NCI-H1436 (cell line): ENCODE results near the gene FLYWCH2.
A peak's percentile ranks its signal among the peaks of the same experiment; 100 is the strongest.

Experiments used
- DNase-seq: peaks from one replicate; lab custom pipeline; 2025; lab: John Stamatoyannopoulos, UW

Gene FLYWCH2

DNA sequence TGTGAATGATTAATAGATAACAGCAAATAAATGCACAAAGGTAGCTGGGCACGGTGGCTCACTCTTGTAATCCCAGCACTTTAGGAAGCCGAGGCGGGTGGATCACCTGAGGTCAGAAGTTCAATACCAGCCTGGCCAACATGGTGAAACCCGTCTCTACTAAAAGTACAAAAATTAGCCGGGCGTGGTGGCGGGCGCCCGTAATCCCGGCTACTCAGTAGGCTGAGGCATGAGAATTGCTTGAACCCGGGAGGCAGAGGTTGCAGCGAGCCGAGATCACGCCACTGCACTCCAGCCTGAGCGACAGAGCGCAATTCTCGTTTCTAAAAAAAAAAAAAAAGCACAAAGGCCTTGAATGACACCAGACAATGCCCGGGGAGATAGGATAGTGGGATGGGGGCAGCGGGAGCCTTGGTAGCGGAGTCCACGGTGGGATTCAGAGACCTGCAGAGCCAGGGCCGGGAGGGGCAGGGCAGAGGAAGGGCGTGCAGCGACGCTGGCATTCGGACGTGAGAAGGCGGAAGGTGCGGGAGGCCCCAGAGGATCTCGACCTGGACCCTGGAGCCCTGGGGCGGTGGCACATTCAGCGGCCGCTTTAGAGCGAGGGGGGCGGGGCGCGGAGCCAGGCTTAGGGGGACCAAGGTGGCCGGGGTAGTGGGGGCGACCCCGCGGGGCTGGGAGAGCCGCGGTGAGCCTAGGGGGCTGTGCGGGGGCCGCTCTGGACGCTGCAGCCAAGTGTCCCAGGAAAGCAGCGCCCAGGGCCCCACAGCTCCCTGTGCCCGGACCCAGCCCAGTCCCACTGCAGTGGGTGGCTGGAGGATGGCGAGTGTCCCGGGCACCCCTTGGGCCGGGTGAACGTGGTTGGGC, 999 bp upstream of the FLYWCH2 start:
- no peak for DNase-seq

DNA sequence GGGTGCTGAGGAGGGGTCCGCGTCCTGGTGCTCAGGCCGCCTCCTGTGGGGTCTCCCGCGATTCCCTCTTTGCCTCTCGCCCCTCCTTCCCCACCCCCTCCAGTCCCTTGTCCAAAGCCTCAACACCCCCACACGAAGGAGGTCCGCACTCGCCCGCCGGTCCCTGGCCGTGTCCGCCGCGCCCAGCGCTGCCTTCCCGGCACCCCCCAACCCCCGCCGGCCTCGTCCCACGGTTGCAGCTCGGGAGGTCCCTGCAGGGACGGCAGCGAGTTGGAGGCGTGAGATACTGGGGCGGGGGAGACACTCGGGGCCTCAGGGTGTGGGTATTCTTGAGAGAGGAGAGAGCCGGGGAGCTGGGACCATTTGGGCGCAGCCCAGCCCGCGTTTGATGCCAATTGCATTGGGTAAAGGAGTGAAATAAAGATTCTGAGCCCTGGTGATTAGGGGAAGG, 468 bp downstream of the FLYWCH2 start:
- DNase-seq = no peak

DNA sequence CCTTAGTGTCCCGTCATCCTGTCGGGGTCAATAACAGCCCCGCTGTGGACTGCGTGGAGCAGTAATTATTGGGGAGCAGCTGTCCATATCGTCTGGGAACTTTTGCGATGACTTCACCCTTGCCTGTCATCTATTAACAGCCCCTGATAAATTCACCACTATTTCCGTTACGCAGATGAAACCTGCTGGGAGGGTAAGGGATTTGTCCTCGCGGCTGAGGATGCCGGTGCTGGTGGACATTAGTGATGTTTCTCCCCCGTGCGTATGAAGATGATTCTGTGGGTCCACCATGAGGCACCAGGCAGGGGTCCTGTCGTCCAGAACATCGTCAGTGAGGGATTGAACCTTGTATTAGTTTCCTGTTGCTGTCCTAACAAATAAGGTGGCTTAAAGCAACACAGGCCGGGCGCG, 1.0 kb downstream of the FLYWCH2 start:
- DNase-seq = no peak

DNA sequence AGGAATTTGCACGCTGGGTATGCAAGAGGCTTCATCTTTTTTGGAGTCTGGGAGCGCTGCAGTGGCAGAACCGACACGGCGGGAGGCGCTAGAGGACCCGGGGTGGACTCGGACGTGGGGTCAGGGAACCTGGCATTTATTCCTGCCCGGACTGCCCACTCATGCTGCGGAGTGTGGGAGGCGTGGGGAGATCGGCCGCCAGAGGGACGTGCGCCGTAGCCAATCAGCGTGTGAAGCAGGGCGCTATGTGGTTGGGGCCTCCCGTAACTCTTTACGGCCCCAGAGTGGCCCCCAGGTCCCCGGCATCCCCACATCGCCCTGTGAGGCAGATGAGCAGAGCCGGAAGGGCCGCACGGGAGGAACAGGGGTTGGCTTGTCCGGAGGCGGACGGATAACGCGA, 11.2 kb downstream of the FLYWCH2 start:
- DNase-seq = no peak

DNA sequence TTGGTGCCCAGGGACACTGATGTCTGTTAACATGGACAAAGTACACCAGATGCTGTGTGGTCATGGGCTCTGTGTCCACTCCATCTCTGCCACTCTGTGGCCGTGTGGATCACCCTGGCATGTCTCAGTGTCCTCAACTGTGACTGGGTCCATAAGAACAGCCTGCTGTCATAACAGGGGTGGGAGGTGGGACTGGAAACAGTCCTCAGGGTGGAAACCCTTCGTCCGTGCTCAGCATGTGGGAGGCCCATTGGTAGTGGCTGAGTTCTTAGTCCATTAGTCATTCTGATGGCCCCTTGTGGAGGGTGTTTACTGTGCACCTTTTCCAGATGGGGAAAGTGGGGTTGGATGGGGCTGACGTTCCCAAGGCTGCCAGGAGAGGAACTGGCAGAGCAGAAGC, 12.8 kb downstream of the FLYWCH2 start:
- no peak for DNase-seq

DNA sequence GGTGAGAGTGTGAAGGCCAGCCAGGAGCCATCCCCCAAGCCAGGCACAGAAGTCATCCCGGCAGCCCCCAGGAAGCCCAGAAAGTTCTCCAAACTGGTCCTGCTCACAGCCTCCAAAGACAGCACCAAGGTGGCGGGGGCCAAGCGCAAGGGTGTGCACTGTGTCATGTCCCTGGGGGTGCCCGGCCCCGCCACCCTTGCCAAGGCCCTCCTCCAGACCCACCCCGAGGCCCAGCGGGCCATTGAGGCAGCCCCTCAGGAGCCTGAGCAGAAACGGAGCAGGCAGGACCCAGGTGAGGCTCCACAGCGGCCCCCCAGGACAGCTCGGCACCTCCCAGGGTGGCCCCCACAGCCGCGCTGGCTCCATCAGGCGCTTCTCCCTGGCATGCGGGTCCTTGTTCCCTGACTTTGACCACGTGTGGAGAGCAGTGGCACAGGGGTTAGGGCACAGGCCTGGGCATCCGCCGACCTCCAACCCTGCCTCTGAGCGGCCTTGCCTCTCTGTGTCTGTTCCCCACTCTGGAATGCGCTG, 13.5 kb downstream of the FLYWCH2 start:
- DNase-seq = no peak

DNA sequence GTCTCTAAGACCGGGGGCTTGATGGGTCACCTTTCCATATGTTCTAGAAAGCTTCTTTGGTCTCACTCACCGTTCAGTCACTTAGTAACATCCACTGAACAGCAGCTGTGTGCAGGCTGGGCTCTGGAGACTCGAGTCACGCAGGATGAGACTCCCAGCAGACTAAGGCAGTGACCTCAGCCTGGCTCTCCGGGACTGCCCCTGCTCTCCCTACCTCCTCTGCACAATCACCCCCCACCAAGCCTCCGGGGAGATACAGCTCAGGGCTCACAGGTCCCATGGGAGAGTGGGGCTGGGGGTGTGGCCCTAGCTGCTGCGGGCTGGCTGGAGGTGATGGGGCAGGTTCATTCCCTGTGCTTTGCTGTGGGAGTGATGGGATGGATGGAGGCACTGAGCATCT, 14.1 kb downstream of the FLYWCH2 start:
- DNase-seq = no peak

DNA sequence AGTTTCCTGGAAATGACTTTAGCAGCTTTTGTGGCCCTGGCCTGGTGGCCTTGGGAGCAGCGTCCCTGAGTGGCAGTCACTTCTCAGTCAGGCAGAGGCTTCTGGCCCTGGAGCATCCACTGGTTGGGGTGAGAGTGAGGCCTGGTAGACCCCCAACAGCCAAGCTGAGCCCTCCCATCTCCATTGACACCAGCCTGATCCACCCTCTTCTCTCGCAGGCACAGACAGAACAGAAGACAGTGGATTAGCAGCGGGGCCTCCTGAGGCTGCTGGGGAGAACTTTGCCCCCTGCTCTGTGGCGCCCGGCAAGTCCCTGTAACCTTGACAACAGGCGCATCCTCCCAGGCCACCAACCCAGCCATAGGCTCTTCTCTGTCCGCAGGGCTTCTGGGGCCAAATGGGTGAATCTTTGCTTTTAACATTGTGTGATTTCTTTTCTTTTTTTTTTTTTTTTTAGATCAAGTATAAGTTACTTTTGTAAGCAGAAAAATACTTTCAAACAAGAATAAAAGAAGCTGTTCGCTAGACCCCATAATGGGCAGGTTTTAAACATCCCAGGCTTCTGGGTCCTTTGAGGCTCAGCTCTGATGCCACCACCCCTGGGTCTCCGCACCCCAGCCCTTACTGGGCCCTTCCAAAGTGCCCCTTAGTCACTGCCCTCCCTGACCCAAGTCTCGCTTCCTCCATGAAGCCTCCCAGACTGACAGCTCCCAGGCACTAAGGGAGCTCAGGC, 16.0 kb downstream of the FLYWCH2 start:
- no peak for DNase-seq

DNA sequence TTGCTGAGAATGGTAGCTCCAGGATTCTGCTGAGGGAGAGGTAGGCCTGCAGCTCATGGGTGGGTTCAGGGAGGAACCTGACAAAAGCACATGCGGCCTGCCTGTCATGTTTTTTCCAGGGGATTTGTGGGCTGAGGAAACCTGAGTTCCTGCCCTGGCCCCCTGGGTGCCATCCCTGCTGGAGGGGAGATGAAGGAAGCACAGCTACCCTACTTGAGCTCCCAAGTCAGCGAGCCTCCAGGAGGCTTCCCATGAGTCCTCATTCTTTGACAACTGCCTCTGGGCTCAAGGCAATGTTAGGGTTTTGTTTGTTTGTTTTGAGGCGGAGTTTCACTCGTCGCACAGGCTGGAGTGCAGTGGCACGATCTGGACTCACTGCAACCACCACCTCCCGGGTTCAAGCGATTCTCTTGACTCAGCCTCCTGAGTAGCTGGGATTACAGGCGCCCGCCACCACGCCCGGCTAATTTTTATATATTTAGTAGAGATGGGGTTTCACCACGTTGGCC, 16.6 kb downstream of the FLYWCH2 start:
- DNase-seq = no peak

DNA sequence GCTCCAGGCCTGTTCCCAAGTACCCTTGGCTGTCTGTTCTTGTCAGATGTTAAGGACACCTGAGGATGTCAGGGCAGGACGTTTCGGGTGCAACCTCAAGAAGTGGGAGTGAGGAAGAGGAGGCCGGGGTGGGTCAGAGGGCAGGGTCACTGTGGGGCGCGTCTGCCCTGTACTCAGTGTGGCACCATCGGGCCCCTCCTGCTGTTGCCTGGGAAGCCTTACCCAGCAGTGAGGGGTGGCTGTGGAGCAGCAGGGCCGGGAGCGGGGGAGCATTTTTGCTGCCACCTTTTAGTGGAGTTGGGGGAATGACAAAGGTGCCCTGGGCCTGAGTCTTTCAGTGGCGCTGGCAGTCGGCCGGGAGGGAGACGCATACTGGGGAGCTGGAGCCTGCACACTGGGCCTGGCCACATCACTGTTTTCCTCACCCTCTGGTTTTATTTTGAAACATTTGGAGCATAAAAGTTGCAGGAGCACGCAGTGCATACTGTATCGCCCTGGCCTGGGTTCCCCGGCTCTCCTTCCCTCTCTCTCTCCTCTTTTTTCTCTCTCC, 17.6 kb downstream of the FLYWCH2 start:
- no peak for DNase-seq

DNA sequence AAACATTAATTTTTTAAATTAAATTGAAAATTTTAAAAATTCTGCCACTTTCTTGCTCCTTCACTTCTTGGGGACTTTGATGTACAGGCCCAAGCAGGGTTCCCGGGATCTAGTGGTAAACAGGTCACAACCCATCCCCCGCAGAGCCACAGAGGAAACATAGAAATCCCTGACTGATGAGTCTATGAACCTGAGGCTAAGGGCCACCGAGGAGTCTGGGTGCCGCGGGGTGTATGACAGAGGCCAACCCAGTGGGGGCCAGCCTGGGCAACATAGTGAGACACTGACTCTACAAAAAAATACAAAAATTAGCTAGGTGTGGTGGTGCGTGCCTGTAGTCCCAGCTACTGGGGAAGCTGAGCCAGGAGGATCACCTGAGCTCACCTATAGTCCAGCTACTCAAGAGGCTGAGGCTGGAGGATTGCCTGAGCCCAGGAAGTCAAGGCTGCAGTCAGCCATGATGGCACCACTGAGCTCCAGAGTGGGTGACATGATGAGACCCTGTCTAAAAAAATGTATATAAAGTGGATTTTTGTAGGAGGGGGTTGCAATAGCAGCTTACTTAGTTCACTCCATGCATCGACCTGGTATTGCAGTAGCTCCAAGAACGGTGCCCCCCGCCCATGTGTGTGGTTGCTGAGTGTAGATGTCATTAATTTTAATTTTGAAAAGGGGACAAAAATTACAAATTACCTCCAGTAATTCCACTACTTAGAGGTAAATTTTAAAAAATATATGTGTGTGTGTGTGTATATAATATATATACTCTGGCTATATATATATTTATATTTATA, 19.5 kb downstream of the FLYWCH2 start:
- no peak for DNase-seq

DNA sequence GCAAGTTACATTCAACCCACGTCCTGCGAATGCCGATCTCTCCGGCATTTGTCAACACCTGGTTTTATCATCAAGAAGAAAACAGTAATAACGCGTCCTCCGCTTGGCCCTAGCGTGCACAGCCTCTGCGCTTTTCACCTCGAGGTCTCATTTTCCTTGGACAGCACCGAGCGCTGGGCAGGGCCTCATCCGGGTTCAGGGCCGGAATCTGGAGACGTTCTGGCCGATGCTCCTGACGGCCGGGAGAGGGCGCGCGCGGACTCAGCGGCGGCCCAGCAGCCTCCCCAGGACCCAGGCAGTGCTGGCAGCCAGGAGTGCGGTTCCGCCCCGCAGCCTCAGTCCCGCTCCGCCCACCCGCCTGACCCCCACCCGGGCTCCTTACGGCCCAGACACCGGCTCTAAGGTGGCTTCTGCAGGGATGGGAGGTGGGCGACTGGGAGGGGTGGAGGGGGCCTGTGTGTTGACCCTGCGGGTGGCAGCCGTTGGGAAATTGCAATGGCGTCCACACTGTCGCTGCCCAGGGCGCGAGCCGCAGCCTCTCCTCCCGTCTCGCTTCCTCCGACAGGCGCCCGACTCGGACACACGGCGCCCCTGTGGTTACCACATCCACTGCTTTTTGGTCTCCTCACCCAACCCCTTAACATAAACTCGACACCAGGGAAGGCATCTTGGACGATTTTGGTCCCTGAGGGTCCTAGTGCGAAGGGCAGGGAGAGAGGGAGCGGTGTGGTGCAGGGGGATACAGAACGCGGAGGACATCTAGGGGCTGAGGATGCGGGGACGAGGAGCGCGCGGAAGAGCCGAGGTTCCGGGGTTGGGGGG, 21.3 kb downstream of the FLYWCH2 start:
- DNase-seq = peak; percentile 68

DNA sequence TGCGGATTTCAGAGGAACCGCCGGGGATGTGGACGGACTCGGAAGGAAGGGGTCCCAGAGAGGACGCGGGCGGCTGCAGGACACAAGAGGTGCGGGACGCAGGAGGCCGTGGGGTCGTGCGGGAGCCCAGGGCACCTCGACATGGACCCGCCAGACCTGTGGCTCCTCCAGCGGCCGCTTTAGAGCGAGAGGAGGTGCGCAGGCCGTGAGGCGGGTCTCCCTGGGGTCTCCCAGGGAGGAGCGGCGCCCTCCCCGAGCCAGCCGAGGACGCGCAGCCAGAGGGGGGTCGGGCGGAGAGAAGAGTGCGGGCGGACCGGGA, 21.9 kb downstream of the FLYWCH2 start:
- DNase-seq = no peak

DNA sequence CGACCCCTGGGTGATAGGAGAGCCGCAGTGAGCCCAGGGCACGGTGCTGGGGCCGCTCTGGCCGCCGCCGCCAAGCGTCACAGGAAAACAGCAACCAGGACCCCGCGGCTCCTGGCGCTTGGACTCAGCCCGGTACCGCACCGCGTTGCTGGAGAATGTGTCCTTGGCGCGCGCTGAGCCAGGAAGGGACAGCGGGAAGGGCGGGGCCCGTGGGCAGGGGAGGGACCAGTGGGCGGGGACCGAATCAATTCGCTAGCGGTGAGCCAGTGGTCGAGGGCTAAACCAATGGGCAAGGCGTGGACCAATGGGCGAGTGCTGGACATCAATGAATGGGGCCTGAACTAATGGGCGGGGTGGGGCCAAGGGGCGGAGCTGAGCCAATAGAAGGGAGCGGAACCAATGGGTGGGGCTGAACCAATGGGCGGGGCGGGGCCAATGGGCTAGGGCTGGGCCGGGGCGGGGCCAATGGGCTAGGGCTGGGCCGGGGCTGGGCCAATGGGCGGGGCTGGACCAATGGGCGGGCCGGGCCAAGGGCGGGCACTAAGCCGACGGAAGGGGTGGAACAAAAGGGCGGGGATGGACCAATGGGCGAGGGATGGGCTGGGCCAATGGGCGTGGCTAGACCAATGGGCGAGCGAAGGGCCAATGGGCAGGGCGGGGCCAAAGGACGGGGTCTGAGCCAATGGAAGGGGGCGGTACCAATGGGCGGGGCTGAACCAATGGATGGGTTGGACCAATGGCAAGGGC, 22.4 kb downstream of the FLYWCH2 start:
- peak; percentile 99 for DNase-seq

DNA sequence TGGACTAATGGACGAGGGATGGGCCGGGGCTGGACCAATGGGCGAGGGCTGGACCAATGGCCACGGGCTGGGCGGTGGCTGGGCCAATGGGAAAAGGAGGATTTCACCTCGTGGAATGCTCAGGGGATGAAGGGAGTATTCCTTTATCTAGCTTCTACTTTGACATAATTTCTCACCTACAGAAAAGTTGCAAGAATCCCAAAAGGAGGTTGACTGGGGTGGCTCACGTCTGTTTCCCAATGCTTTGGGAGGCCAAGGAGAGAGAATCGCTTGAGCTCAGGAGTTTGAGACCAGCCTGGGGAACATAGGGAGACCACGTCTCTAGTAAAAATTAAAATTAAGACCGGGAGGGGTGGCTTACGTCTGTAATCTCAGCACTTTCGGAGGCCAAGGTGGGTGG, 23.0 kb downstream of the FLYWCH2 start:
- no peak for DNase-seq

DNA sequence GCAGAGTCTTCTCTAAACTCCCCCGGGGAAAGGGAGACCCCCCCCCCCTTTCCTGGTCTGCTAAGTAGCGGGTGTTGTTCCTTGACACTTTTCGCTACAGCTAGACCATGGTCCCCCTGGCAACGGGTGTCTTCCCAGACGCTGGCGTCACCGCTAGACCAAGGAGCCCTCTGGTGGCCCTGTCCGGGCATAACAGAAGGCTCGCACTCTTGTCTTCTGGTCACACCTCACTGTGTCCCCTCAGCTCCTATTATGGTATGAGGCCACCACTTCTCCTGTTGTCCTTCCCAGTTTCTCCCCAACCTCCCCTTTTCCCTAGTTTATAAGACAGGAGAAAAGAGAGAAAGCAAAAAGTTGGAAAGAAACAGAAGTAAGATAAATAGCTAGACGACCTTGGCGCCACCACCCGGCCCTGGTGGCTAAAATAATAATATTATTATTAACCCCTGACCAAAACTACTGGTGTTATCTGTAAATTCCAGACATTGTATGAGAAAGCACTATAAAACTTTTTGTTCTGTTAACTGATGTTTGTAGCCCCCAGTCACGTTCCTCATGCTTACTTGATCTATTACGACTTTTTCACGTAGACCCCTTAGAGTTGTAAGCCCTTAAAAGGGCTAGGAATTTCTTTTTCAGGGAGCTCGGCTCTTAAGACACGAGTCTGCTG, 24.2 kb downstream of the FLYWCH2 start:
- peak; percentile 12 for DNase-seq

DNA sequence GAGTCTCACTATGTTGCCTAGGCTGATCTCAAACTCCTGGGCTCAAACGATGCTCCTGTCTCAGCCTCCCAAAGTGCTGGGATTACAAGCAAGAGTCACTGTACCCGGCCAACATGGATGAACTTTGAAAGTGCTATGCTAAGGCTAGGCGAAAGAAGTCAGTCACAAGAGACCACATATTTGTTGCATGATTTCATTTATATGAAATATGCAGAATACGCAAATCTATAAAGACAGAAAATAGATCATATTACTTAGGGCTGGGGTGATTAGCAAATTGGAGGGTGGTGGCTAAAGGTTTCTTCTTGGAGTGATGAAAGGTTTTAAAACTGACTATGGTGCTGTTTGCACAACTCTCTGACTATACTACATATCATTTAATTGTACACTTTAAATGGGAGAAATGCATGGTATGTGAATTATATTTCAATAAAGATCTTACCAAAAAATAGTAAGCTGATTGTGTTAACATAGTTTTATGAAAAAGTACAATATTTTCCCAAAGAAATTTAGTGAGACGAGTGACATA, 27.5 kb downstream of the FLYWCH2 start:
- DNase-seq = no peak

DNA sequence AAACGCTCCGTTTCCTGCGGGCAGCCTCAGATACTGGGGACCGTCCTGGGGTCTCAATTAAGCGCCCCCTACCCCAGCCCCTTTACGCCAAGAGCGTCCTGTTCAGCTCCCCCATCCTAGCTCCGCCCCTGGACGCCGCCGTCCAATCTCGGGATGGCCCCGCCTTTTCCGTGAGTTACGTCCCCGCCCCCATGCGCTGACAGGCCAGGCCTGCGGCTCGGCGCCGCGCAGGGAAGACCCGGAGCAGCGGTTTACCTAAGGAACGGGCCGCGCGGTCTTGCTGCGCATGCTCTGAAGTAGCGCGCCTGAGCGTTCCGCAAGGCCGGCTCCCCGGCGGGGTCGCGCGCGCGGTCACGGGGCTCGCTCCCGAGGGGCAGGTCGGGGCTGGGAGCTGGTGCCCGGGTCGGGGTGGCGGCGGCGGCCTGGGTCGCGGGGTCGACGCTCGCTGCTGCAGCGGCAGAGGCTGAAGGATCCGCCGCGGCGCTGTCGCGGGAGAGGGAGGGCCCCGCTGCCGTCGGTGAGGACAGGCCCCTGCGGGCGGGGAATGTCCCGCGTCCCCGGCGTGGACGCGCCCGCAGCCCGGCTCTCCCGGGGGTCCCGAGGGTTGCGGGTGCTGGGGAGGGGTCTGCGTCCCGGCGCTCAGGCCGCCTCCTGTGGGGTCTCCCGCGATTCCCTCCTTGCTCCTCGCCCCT, 28.8 kb downstream of the FLYWCH2 start, which contains the start of gene FLYWCH1:
Gene FLYWCH1 (plus strand): TSS at position 294 of the 692 bp plus-strand sequence. CDS start 17,755 bp downstream, outside the sequence.
- peak; percentile 98 for DNase-seq
